Measurements from ENCODE around the gene CDPF1. TPM values are rescaled to one million over a fixed set of nuclear protein-coding genes. Genes with fewer than 3 reads are reported as not detected.

The CDPF1 gene, protein sequence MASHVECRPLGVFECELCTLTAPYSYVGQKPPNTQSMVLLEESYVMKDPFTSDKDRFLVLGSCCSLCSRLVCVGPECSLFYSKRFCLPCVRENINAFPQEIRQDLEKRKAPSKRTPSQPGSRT
- 8.4 to 12.6 TPM (median 10.0 TPM) in 5 replicates for total RNA-seq (2022; extraction: Qiagen RNA extraction)

DNA sequence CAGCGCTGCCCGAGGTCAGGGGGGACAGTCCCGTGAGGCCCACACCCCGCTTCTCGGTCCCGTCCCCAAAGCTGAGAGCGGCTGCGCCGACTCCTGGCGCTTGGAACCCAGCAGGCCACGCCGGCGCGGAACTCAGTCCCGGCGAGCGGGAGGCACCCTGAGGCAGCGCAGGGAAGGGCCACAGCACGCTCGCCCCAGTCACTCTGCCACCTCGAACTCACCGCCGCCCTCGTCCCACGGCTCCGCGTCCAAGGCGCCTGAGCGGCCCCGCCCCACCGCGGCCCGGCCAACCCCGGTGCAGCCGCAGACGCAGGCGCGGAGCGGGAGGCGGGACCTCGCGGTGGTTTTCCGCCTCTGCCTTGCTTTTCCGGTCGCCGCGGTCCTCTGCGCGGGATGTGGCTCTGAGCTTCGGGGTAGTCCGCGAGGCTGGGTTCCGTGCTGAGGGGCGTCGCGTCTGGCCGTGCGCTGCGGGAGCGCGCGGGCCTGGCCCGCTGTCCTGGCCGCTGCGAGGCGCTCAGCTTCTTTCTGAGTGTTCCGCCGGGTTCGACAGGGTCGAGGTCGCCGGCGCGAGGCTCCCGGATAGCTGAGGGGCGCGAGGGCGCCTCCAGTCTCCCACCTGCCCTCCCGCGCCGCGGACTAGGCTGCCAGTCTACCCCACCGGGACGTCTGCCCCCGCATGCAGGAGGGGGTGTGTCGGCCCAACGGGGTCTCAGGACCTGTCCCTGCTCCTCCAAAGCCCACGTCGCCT, at the start of gene CDPF1:
TSS of gene CDPF1 (minus strand) at position 259 of the 748 bp plus-strand sequence. CDS start 2,009 bp downstream, outside the sequence.

DNA sequence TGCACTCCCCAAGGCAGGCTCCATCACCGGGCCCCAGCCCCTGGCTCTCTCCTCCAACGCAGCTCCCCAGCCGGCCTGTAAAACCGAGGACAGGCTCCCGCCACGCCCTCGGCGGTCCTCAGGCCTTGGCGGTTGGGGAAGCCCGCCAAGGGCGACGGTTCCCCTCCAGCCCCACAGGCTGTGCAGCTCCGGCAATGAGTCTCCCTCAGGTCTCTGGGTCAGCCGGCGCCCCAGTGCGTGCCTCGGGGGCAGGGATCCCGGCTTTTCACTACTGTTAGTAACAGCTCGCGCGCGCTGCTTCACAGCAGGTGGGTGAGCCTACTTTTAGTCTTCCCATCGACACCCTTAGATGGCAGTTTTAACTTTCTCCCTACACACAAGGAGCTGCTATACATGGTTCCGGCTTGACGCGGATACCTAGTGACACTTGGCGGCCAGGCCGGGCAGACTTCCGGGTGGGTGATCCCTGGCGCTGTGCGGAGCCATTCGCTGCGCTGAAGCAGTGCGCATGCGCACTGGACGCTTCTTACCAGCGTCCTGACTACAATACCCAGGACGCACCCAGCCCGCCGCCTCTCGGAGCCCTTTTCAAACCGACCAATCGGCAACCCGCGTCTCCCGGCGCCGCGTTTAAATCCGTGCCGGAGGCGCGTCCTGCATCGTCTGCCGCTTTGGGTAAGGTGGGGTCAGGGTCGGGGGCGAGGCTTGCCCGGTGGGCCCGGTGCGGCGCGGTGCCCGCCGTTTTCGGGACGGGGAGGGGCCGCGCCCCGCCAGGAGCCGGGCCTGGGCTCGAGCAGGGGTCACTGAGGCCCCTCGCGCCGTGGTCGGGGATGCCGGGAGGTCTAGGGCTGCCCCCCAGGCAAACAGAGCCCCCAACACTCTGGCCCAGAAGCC, 46.4 kb upstream of the CDPF1 start, which contains the start of gene GTSE1:
TSS of gene GTSE1 (plus strand) at position 614 of the 894 bp plus-strand sequence. CDS start 531 bp downstream, outside the sequence.

DNA sequence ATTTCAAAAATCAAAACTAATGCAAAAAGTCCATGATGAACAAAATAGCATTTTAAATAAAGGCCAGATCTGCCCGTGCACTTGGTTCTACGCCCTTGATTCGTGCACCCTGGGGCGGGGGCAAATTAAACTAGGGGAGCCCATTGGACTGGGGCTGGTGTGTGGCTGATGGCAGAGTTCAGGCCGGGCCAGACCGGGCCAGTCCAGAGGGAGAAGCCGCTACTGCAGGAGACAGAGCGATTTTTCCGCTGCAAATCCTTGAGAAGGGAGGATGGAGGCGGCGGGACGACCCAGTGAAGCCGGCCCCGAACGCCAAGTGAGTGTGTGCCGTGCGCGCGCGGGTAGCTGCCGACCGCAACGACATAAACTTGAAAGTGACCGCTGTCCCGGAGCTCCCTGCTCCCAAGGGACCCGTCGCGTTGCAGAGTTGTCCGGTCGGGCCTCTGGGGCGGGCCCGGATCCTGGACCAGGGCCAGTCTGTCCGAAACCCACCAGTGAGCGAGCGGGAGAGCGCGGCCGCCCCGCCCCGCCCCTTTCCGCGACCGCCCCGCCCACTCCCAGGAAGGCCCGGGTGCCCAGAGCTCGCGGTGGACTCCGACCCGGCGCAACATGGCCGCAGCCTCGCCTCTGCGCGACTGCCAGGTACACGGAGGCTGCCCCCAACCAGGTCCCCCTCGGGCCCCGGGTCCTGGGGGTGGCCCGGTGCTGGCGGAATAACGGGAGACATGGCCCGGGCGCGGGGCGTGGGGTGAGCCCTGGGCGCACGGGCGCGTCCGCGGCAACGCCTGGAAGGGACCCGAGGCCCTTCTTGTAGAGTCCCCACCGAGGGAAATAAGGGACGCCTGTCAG, 17.6 kb upstream of the CDPF1 start, which contains the start of gene TTC38:
TSS of gene TTC38 (plus strand) at position 578 of the 849 bp plus-strand sequence. CDS start at position 610, 32 bp downstream.

DNA sequence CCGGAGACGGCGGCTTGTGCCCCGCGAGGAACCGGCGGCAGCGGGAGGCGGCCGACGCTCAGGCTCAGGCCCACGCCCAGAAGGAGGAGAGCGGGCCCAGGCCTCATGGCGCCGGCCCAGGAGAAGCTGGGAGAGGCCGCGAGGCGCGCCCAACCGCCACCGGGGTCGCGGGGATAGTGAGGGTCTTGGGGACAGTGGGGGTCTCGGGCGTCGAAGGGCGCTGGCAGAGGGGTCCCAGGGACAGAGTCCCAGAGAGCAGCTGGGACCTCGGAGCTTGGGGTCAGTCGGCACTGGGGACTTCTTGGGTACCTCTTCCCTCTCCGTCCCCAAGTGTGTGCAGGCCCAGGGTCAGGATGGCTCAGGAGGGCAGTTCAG, 13.1 kb upstream of the CDPF1 start, which contains the start of gene PKDREJ:
TSS of gene PKDREJ (minus strand) at position 128 of the 375 bp plus-strand sequence. CDS start at position 107, 21 bp downstream.

Other genes with a start within 250 kb of the CDPF1 start
- 0.96 to 2.0 TPM (median 1.6 TPM) in 5 replicates for gene PPARA, start 99.8 kb downstream of the CDPF1 start, total RNA-seq (2022; extraction: Qiagen RNA extraction)
- not detected in 5 replicates for gene PKDREJ, start 13.1 kb upstream of the CDPF1 start, total RNA-seq (2022; extraction: Qiagen RNA extraction)
- 11.4 to 15.9 TPM (median 12.5 TPM) in 5 replicates for gene TTC38, start 17.7 kb upstream of the CDPF1 start, total RNA-seq (2022; extraction: Qiagen RNA extraction)
- gene GTSE1, start 46.6 kb upstream of the CDPF1 start, total RNA-seq (2022; extraction: Qiagen RNA extraction) = 28.0 to 34.4 TPM (median 30.7 TPM) in 5 replicates
- 32.1 to 37.9 TPM (median 35.9 TPM) in 5 replicates for gene TRMU, start 85.4 kb upstream of the CDPF1 start, total RNA-seq (2022; extraction: Qiagen RNA extraction)